Activated CD8-positive, alpha-beta memory T cell treated with anti-CD3 and anti-CD28 coated beads, Interleukin-2, amount 50 U/mL, for 4 hours (primary cell): ENCODE results near the gene ZNF385B.
"Not testable (repeated sequence)": the region's sequence is repeated elsewhere in the genome, so short reads cannot be mapped to it uniquely, and the experiment has no call there.

ENCODE experiments used
- DNase-seq: peaks from one replicate; pipeline ENCODE4 v3.0.0-alpha.2; 2020

The ZNF385B gene

DNA sequence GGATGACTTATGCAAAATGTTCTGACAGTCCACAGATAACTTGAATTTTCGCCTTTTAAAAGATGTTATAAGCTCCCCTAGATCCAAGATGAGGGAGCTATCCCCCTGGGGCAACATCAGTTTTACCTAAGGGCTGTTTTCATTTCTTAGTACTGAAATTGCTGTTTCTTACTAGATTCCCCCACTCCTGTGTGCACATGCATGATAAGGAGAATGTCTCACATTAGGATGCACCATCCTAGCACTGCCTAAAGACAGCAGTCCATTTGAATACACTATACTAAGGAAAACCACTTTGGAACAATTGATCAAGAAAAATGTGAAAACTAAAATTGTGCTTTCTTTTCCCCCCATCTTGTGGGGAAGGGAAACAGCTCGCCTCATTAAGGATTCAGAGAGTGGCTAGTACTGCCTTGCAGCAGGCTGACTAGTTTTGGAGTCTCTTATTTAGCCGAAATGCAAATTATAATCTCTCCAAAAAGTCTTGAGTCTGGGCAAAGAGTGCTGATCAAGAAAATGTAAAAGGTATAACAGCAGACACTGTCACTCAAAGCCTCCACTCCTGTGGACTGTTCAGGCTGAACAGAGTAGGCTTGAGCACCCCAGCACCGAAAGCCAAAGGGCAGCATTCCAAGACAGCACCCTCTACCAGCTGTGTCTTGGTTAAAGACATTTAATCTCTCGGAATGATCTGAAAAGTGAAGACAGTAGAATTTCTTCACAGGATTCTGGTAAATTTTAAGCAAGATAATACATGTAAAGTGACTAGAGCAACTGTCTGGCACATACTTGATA, 65.0 kb downstream of the ZNF385B start:
- DNase-seq, result no peak

DNA sequence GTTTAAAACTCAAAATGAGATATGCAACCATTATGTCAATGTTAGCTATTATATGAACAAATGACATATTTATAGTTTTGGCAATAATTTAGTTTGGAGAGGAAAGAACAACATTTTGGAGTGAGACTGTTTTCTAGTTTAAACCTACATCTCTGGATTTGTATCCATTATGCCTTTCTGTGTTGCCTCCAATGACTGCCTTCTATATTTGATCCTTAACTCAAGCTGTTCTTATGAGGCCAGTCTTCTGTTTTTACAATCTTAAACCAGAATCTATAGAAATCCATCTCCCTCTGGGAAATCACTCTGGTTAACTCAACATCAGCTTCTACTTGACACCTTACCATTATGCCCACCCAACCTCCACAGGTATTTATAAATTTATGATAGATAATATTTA, 67.5 kb downstream of the ZNF385B start:
- no peak for DNase-seq

DNA sequence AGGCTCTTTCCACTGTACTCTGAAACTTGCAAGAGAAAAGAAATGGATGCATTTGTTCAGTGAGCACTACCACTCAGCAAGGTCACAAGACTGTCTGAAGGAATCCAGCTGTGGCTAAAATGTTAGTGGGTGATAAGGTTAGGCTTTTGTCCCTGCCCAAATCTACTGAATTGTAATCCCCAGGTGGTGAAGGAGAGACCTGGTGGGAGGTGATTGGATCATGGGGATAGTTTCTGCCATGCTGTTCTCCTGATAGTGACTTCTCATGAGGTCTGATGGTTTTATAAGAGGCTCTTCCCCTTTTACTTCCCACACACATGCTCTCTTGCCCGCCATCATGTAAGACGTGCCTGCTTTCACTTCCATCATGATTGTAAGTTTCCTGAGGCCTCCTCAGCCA, 68.2 kb downstream of the ZNF385B start:
- DNase-seq, result no peak

DNA sequence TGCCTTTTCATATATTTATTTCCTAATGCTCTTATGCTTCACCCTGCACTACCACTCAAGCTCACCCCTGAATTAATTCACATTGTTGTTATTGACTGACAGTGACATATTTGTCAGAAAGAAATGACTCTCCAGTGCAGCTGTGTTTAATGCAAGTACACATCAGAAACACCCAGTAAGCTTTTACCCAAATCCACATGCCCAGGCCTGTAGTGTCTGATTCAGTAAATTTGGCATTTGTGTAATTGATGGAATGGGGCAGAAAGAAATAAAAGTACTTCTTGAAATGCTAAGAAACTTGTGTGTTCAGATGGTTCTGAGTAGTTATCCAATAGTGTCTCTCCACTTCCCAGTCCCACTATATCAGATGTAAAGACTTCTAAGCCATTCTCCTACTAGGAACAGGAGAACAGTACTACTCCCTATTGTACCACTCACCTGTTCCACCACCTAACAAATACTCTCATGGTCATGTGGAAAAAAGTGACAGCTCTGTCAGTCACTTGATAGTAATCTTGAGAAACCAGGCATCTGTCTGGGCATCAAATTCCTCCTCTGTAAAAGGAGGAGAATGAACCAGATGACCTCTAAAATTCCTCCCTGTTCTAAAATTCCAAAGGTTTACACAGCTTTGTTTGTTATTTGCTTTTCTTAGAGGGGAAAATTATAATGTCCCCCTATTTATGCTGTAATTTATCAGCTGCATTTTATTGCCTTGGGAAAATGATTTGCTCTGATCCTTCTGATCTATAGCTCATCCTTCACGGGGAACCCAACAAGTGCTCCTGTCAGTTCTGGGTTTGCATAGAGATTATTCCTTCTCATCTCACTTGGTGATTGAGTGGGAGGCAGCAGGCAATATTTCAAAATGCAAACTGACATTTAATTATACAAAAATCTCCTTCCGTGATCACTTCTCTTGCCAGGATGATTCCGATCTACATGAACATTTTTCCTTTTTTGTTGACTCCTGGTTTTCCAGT, 70.9 kb downstream of the ZNF385B start:
- no peak for DNase-seq

- DNase-seq, result no peak
Observed at GRCh38 chr2:179788104-179788503, 73.3 kb downstream of the ZNF385B start.

GRCh38 chr2:179787601-179788000, 73.8 kb downstream of the ZNF385B start:
- DNase-seq, result no peak

- no peak for DNase-seq
Observed at GRCh38 chr2:179785902-179786301, 75.5 kb downstream of the ZNF385B start.

GRCh38 chr2:179782346-179782745, 79.1 kb downstream of the ZNF385B start:
- DNase-seq, result not testable (repeated sequence)

DNA sequence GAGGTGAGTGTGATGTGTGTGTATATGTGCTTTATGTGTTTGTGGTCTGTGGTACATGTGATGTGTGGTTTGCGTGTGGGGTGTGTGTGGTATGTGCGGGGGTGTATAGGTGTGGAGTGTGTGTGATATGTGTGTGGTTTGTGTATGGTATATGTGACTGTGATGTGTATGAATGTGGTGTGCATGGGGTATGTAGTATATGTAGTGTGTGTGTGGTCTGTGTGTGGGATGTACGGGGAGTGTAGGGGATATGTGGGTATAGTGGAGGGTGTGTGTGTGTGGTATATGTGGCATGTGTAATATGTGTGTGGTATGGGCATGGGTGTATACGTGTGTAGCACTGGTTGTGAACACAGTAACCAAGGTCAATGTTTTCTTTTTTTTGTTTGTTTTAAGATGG, 87.4 kb downstream of the ZNF385B start:
- DNase-seq, result no peak

DNA sequence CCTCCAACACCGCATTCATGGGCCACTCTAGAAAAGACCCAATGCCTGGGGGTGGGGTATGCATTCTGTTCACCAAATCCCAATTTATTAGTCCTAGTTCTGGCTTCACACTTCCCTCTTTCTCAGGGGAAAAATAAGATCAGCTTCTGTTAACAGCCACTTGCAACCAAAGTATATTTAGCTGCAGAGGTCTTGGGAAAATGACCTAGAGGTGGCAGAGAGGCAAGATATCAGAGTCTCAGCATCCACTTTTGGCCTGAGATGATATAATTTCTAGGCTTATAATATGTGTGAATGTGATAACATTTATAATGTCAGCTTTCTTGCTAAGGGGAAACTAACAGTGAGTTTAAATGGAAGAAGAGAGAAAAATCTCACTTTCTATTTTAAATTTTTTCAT, 89.1 kb downstream of the ZNF385B start:
- DNase-seq, result no peak

DNA sequence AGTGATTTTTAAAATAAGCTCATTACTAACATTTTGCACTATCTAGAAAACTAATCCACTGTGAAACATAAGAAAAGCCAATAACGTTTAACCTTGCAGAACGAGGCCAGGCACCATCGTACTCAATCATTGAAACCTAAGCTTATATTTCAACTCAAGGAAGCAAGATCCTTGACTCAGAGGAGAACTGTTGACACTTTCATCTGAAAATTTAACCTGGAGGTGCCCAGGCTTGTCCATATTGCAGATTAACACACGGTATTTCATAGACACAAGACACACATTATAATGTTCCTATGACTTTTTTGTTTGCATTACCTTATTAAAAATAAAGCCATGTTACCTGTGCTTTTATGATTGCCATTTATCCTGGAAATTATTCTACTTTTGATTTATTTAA, 89.6 kb downstream of the ZNF385B start:
- DNase-seq, result no peak

DNA sequence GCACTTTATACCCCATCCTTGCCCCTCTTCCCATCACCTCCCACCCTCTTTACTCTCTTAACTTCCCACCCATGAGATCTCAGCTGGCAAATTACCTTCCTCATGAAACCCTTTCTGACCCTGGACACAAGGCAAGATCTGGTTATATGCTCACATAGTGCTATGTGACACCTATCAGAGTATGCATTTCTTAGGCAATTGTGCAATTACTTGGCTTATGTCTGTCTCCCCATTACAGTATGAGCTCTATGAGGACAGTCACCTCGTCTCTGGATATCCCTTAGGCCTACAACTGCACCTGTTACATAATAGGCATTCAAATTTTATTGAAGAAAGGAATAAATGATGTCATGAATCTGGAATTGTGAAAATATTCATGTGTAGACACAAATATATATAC, 91.4 kb downstream of the ZNF385B start:
- DNase-seq, result no peak

- no peak for DNase-seq
Observed at GRCh38 chr2:179769323-179769722, 92.1 kb downstream of the ZNF385B start.

DNA sequence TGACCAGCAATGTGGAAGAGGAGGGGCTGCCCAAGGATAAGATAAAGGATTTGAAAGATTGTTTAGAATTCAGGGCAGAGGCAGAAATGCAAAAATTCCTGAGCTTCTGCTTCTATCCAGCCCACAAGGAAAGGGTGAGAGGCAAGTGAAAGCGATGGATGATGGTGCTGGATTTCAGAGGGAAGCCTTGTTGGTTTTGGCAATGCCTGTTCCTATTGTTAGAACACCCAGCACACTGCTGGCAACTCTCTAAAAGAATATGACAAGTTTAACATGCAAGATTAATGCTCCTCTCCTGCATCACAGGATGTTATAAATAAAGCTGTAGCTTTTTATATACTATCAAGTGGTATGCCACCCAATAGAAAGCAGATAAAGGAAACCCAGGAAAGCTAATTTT, 92.6 kb downstream of the ZNF385B start:
- no peak for DNase-seq

- no peak for DNase-seq
Observed at GRCh38 chr2:179765666-179766065, 95.7 kb downstream of the ZNF385B start.

DNA sequence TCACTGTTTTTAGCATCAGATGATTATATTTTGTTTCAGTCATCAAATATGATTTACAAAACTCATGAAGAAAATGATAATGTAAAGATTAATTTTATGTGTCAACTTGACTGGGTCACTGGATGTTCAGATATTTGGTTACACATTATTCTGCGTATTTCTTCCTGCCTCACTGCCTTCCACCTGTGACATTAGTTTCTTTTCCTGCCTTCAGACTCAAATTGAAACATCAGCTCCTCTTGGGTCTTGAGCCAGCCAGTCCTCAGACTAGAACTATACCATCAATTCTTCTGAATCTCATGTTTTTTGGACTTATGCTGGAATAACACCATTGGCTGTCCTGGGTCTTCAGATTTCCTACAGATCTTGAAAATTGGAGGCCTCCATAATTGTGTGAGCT, 96.7 kb downstream of the ZNF385B start:
- DNase-seq, result no peak

GRCh38 chr2:179758636-179759035, 102.8 kb downstream of the ZNF385B start:
- no peak for DNase-seq

DNA sequence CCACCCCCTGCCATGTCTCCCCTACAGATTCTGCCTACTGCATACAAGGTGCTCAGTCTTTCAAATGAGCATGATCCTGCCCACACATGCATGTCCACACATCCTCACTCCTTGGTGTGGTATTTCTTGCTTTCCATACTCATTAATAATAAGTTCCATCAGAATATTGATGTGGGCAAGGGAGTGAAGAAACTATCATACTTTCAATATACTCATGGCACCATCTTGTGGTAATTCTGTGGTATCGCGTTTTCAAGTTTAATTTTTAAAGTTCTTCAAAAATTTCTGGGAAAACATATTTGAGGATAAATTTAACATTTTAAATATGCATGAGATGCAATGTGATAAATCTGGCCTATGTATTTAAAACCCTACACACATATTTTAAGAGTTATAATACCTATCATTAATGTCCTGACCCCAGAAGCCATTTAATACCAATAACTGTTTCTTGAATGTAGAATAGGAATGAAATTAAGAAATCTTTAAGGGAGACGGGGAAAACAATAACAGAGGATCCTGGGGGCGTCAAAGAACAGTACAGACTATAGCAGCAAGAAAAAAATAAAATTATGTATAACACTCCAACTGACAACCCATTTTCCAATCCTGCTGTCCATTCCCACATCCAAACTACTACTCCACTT, 110.1 kb downstream of the ZNF385B start:
- no peak for DNase-seq

DNA sequence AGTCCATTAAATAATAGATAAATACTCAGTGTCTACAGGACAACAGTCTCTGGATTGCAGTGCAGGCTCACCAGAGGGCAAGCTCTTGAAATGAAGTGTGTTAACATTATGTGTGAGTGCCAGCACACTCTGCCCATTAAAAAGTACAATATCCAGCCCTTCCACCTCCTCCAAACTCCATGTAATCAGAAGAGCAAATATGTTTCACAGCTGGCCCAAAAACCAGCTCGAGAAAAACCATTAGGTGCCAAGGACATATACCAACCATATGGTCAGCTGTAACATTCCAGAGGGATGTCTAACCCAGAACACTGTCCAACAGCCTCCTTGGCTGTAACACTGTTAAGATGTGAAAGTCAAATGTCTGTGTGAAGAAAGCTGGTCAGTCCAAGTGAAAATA, 112.2 kb downstream of the ZNF385B start:
- DNase-seq, result no peak

- no peak for DNase-seq
Observed at GRCh38 chr2:179746981-179747380, 114.4 kb downstream of the ZNF385B start.

GRCh38 chr2:179745635-179746256, 115.7 kb downstream of the ZNF385B start:
- no peak for DNase-seq

- no peak for DNase-seq
Observed at GRCh38 chr2:179744401-179744800, 117.0 kb downstream of the ZNF385B start.

- DNase-seq, result no peak
Observed at GRCh38 chr2:179741317-179741716, 120.1 kb downstream of the ZNF385B start.
